Smooth muscle cell (in vitro differentiated cells): Measurements from ENCODE around the gene FOXA1. TPM values are rescaled to one million over a fixed set of nuclear protein-coding genes. Genes with fewer than 3 reads are reported as not detected.

Experiments used
- DNase-seq: peaks from one replicate; lab custom pipeline; 2025; ENCODE audit not compliant: unreplicated experiment; lab: John Stamatoyannopoulos, UW
- H2AFZ ChIP-seq: fragments of 200-600 bp; sonication (generic); 2 replicates; pipeline ENCODE4 v1.6.0; 2016; ENCODE audit warnings: antibody characterized with exemption, low read depth, mild to moderate bottlenecking
- H3F3A ChIP-seq: fragments of 200-600 bp; sonication (generic); 2 replicates; pipeline ENCODE4 v1.6.0; 2017; ENCODE audit warnings: antibody characterized with exemption, low read depth
- H3K27ac ChIP-seq: fragments of 200-600 bp; sonication (generic); 2 replicates; pipeline ENCODE4 v1.5.1; 2016; ENCODE audit warnings: low read depth, mild to moderate bottlenecking
- H3K27me3 ChIP-seq: fragments of 200-600 bp; sonication (generic); 2 replicates; pipeline ENCODE4 v1.6.1; 2016; ENCODE audit warnings: low read depth, mild to moderate bottlenecking
- H3K36me3 ChIP-seq: fragments of 200-600 bp; sonication (generic); 2 replicates; pipeline ENCODE4 v1.5.1; 2016; ENCODE audit warnings: low read depth
- H3K4me1 ChIP-seq: fragments of 200-600 bp; sonication (generic); 2 replicates; pipeline ENCODE4 v1.5.1; 2016; ENCODE audit warnings: low read depth
- H3K4me2 ChIP-seq: fragments of 200-600 bp; sonication (generic); 2 replicates; pipeline ENCODE4 v1.6.0; 2016; ENCODE audit warnings: mild to moderate bottlenecking
- H3K4me3 ChIP-seq: fragments of 200-600 bp; sonication (generic); 2 replicates; pipeline ENCODE4 v1.5.1; 2016; ENCODE audit warnings: mild to moderate bottlenecking
- H3K79me2 ChIP-seq: fragments of 200-600 bp; sonication (generic); 2 replicates; pipeline ENCODE4 v1.6.0; 2016; ENCODE audit warnings: low read depth, mild to moderate bottlenecking
- H3K9ac ChIP-seq: fragments of 200-600 bp; sonication (generic); 2 replicates; pipeline ENCODE4 v1.6.0; 2016; ENCODE audit warnings: low read depth
- H3K9me3 ChIP-seq: fragments of 200-600 bp; sonication (generic); replicated peaks from 2 replicates; pipeline ENCODE4 v1.5.1; 2016; ENCODE audit warnings: low read depth
- H4K20me1 ChIP-seq: fragments of 200-600 bp; sonication (generic); 2 replicates; pipeline ENCODE4 v1.6.0; 2016; ENCODE audit warnings: low read depth
- WGBS: methylation state at CpG from one replicate; pipeline ENCODE4 v1.1.7; 2016; ENCODE audit warnings: low lambda C conversion rate; 5-methylcytosine and 5-hydroxymethylcytosine counted together
- polyA plus RNA-seq: library from polyadenylated mRNA; unstranded; fragments of >200 nt; fragmentation: Nextera tagmentation; extraction: Ambion mirVana; gene quantifications from 2 replicates; pipeline ENCODE4 v1.2.1, GENCODE V29; 2016
- total RNA-seq: library from RNA; depleted of rRNA; stranded (reverse); fragments of >200 nt; gene quantifications from 2 replicates; pipeline ENCODE4 v1.2.3, GENCODE V29; 2014
- TF ChIP-seq, protein P1 (sequence below): fragments of 200-600 bp; sonication (generic); IDR thresholded peaks from 2 replicates; pipeline ENCODE4 v1.5.1; 2017; ENCODE audit warnings: borderline replicate concordance, mild to moderate bottlenecking, antibody characterized with exemption; ENCODE audit not compliant: insufficient read depth, poor library complexity, severe bottlenecking

The FOXA1 gene
- total and polyA plus RNA-seq, 2 experiments from 2014 or later = 0.18 TPM; not detected in 1

GRCh38 chr14:37615582-37616289 lies 20.7 kb upstream of the FOXA1 start:
- no peak for DNase-seq
- Histone ChIP-seq H3K4me1 (no peaks in the 10 kb centered on the region), H3K4me2 (no peak overlapping the region), H3F3A (no peaks in the 10 kb centered on the region), H3K4me3 (no peak overlapping the region), H4K20me1 (no peaks in the 10 kb centered on the region), H3K9ac (no peak overlapping the region), H3K27me3 (peaks cover 8% of the 10 kb centered on the region), H3K27ac (no peak overlapping the region), H3K36me3 (no peaks in the 10 kb centered on the region), H3K9me3 (no peaks in the 10 kb centered on the region), H3K79me2 (no peaks in the 10 kb centered on the region), H2AFZ (no peak overlapping the region)
- 93% methylated on average over 3 of the region's 3 CpGs for WGBS
- TF ChIP-seq, protein P1, sequence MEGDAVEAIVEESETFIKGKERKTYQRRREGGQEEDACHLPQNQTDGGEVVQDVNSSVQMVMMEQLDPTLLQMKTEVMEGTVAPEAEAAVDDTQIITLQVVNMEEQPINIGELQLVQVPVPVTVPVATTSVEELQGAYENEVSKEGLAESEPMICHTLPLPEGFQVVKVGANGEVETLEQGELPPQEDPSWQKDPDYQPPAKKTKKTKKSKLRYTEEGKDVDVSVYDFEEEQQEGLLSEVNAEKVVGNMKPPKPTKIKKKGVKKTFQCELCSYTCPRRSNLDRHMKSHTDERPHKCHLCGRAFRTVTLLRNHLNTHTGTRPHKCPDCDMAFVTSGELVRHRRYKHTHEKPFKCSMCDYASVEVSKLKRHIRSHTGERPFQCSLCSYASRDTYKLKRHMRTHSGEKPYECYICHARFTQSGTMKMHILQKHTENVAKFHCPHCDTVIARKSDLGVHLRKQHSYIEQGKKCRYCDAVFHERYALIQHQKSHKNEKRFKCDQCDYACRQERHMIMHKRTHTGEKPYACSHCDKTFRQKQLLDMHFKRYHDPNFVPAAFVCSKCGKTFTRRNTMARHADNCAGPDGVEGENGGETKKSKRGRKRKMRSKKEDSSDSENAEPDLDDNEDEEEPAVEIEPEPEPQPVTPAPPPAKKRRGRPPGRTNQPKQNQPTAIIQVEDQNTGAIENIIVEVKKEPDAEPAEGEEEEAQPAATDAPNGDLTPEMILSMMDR = no peak

- Histone ChIP-seq H3K9ac (no peak overlapping the region), H3K36me3 (no peaks in the 10 kb centered on the region), H3K27ac (no peak overlapping the region), H3K9me3 (no peaks in the 10 kb centered on the region), H3F3A (no peaks in the 10 kb centered on the region), H2AFZ (no peak overlapping the region), H4K20me1 (no peaks in the 10 kb centered on the region), H3K4me1 (no peaks in the 10 kb centered on the region), H3K27me3 (peaks cover 30% of the 10 kb centered on the region), H3K79me2 (no peaks in the 10 kb centered on the region), H3K4me3 (no peak overlapping the region), H3K4me2 (no peak overlapping the region)
- no peak for DNase-seq
- 94% methylated on average over 51 of the region's 52 CpGs for WGBS
- TF ChIP-seq, protein P1 = no peak
Observed at GRCh38 chr14:37610945-37611523, 16.0 kb upstream of the FOXA1 start.

GRCh38 chr14:37608649-37609048 lies 13.6 kb upstream of the FOXA1 start:
- Histone ChIP-seq H3K27me3 (peaks cover 54% of the 10 kb centered on the region), H3K4me1 (no peaks in the 10 kb centered on the region), H3F3A (no peaks in the 10 kb centered on the region), H3K79me2 (no peaks in the 10 kb centered on the region), H3K4me3 (no peak overlapping the region), H3K4me2 (no peak overlapping the region), H4K20me1 (no peaks in the 10 kb centered on the region), H3K9ac (no peak overlapping the region), H3K9me3 (no peaks in the 10 kb centered on the region), H2AFZ (no peak overlapping the region), H3K27ac (no peak overlapping the region), H3K36me3 (no peaks in the 10 kb centered on the region)
- no peak for DNase-seq
- TF ChIP-seq, protein P1 = no peak
- WGBS = 81% methylated on average over 3 of the region's 3 CpGs

GRCh38 chr14:37606678-37607077 lies 11.6 kb upstream of the FOXA1 start:
- H4K20me1 ChIP-seq = no peaks in the 10 kb centered on the region
- no peaks in the 10 kb centered on the region for H3F3A ChIP-seq
- no peak overlapping the region for H3K27ac ChIP-seq
- H3K36me3 ChIP-seq = no peaks in the 10 kb centered on the region
- H3K79me2 ChIP-seq = no peaks in the 10 kb centered on the region
- peaks cover 73% of the 10 kb centered on the region for H3K27me3 ChIP-seq
- no peak overlapping the region for H3K4me2 ChIP-seq
- no peak for DNase-seq
- H3K4me1 ChIP-seq = no peaks in the 10 kb centered on the region
- TF ChIP-seq, protein P1 = no peak
- H3K4me3 ChIP-seq = no peak overlapping the region
- H3K9me3 ChIP-seq = no peaks in the 10 kb centered on the region
- H2AFZ ChIP-seq = no peak overlapping the region
- H3K9ac ChIP-seq = no peak overlapping the region
